ENCODE measurements around the gene MPC2. TPM values are rescaled to one million over a fixed set of nuclear protein-coding genes. Genes with fewer than 3 reads are reported as not detected.

The MPC2 gene
- total RNA-seq, 6 donors from 2014 or later = 11.5 to 55.6 (median 26.7) TPM

DNA sequence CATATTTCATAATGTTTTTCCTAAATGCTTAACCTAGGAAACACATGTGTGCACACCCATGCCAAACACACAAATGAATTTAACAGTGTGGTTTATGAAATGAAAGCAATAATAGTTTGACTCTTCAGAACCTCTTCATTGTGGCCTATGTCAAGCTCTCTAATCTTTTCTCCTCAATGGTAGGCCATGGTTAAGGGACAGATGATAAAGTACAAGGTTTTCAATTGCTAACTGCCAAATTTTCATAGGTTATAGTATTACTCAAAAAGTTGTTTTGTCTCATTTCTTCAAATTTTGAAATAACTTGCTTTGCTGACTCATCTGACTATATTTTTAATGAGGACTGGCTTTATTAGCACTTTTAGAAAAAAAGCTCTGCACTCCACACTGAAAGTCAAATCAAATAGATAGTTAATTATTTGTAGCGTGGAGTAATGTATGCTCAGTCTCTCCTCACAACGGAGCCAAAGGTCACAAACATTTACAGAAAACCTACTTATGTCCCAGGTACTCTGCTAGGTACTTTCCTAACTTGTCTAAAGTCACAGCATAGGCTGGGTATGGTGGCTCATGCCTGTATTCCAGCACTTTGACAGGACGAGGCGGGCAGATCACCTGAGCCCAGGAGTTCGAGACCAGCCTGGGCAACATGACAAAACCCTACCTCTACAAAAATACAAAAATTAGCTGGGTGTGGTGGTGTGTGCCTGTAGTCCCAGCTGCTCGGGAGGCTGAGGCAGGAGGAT, 19.9 kb downstream of the MPC2 start:
- H3K4me1 ChIP-seq = peaks cover 0 to 2% (median 0%) of the 10 kb centered on the region in 4 donors
- 89 to 92% methylated on average over 6 of the region's 6 CpGs for WGBS, 2 donors
- TF ChIP-seq EP300 (IDR thresholded peaks at IDR 0.05) (no peak), POLR2A (IDR thresholded peaks at IDR 0.05) (no peak), POLR2AphosphoS5 (IDR thresholded peaks at IDR 0.05) (no peak)
- TF ChIP-seq, protein P1, sequence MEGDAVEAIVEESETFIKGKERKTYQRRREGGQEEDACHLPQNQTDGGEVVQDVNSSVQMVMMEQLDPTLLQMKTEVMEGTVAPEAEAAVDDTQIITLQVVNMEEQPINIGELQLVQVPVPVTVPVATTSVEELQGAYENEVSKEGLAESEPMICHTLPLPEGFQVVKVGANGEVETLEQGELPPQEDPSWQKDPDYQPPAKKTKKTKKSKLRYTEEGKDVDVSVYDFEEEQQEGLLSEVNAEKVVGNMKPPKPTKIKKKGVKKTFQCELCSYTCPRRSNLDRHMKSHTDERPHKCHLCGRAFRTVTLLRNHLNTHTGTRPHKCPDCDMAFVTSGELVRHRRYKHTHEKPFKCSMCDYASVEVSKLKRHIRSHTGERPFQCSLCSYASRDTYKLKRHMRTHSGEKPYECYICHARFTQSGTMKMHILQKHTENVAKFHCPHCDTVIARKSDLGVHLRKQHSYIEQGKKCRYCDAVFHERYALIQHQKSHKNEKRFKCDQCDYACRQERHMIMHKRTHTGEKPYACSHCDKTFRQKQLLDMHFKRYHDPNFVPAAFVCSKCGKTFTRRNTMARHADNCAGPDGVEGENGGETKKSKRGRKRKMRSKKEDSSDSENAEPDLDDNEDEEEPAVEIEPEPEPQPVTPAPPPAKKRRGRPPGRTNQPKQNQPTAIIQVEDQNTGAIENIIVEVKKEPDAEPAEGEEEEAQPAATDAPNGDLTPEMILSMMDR (IDR thresholded peaks at IDR 0.05) = no peak
- peaks cover 0 to 21% (median 2%) of the 10 kb centered on the region in 4 donors for H3K36me3 ChIP-seq
- H3K4me3 ChIP-seq = no peak overlapping the region
- no peak overlapping the region for H3K27ac ChIP-seq
- no peaks in the 10 kb centered on the region for H3K27me3 ChIP-seq
- DNase-seq (no peak), ATAC-seq (ENCODE audit: low FRiP score in 2 of 2) (no peak)
- no peaks in the 10 kb centered on the region for H3K9me3 ChIP-seq

DNA sequence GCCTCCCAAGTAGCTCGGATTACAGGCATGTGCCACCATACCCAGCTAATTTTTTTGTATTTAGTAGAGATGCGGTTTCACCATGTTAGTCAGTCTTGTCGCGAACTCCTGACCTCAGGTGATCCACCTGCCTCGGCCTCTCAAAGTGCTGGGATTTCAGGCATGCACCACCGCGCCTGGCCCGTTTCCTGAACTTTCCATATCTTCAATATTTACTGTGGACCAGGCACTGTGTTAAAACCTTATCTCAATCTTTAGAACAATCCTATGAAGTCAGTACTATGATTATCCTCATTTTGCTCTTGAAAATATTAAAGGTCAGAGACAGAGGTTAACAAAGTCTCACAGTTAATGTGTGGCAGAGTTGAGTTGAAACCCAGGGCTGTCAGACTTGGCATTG, 21.3 kb downstream of the MPC2 start:
- Histone ChIP-seq H3K9me3 (no peaks in the 10 kb centered on the region), H3K4me3 (no peak overlapping the region), H3K27ac (no peak overlapping the region), H3K4me1 (peaks cover 0 to 2% (median 0%) of the 10 kb centered on the region in 4 donors), H3K27me3 (no peaks in the 10 kb centered on the region), H3K36me3 (peaks cover 0 to 21% (median 2%) of the 10 kb centered on the region in 4 donors)
- no peak for DNase-seq
- no peak for ATAC-seq (ENCODE audit: low FRiP score in 2 of 2)
- TF ChIP-seq POLR2A (IDR thresholded peaks at IDR 0.05) (no peak), EP300 (IDR thresholded peaks at IDR 0.05) (no peak), POLR2AphosphoS5 (IDR thresholded peaks at IDR 0.05) (no peak)
- TF ChIP-seq, protein P1 (IDR thresholded peaks at IDR 0.05) = no peak
- WGBS, 2 donors = 92 to 96% methylated on average over 8 of the region's 8 CpGs

DNA sequence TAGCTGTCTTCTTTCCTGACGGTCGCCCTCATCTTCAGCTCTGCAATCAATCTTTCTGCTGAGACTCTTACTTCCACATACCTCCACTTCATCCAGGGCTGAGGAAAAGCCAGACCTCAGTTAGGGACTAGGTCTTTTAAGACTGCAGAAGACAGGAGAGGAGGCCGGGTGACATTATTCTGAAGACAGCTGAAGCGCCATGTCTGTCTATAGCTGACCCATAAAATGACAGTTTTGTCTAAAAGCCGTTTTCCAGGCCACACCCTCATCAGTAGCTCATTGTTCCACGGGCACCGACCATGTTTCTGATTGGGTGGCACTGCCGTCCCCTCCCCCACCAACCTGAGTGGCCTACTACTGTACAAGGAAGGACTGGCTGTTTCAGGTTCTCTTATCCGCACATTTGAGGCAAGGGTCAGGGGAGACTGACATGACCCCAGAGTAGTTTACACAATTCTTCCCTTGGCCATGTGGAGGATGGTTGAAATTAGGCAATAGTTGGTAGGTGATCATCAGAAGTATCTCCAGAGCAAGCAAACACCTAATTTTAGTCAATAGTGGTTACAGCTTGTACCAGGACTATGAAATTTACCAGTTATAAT, 22.9 kb downstream of the MPC2 start, which contains the start of gene ADCY10:
ADCY10 (minus strand) TSS at position 240 of the 602 bp plus-strand sequence. CDS start 8,994 bp downstream, outside the sequence.
- TF ChIP-seq EP300 (IDR thresholded peaks at IDR 0.05) (no peak), POLR2A (IDR thresholded peaks at IDR 0.05) (no peak), POLR2AphosphoS5 (IDR thresholded peaks at IDR 0.05) (no peak)
- TF ChIP-seq, protein P1 (IDR thresholded peaks at IDR 0.05) = no peak
- Histone ChIP-seq H3K4me1 (peaks cover 0 to 2% (median 0%) of the 10 kb centered on the region in 4 donors), H3K4me3 (no peak within 1 kb of the TSS), H3K36me3 (peaks cover 0 to 21% (median 2%) of the 10 kb centered on the region in 4 donors), H3K9me3 (peaks cover 0 to 5% (median 2%) of the 10 kb centered on the region in 4 donors), H3K27ac (no peak within 1 kb of the TSS), H3K27me3 (no peaks in the 10 kb centered on the region)
- 93% methylated on average over 9 of the region's 9 CpGs for WGBS, 2 donors
- ATAC-seq (ENCODE audit: low FRiP score in 2 of 2) (no peak), DNase-seq (no peak)

DNA sequence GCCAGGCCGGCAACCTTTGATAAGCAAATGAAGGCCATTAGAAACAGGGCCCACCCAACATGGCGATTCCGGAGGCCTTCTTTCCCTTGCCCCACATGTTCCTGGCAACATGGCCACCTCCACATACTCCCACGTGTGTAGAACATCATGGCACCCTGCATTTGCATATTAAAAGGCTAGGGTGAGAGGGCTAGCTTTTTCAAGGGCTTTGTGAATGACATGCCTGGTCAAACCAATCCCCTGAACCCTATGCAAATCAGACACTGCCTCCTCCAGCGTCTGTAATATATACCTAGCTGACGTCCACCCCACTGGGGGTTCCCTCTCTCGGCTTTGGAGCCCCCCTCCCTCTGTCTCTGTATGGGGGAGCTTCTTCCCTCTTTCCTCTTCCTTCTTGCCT, 24.6 kb downstream of the MPC2 start:
- no peak overlapping the region for H3K4me3 ChIP-seq
- H3K4me1 ChIP-seq = peaks cover 0 to 2% (median 0%) of the 10 kb centered on the region in 4 donors
- TF ChIP-seq POLR2A (IDR thresholded peaks at IDR 0.05) = no peak
- TF ChIP-seq, protein P1 (IDR thresholded peaks at IDR 0.05) = no peak
- no peak for TF ChIP-seq EP300 (IDR thresholded peaks at IDR 0.05)
- no peak for TF ChIP-seq POLR2AphosphoS5 (IDR thresholded peaks at IDR 0.05)
- 86 to 88% methylated on average over 7 of the region's 7 CpGs for WGBS, 2 donors
- H3K27me3 ChIP-seq = no peaks in the 10 kb centered on the region
- no peak overlapping the region for H3K27ac ChIP-seq
- H3K36me3 ChIP-seq = peaks cover 0 to 14% (median 2%) of the 10 kb centered on the region in 4 donors
- ATAC-seq (ENCODE audit: low FRiP score in 2 of 2) (no peak), DNase-seq (no peak)
- H3K9me3 ChIP-seq = peaks cover 0 to 5% (median 2%) of the 10 kb centered on the region in 4 donors
